A673 (cell line): ENCODE results near the gene WT1.

Source experiments
- EZH2 ChIP-seq: fragments of 200-600 bp; sonication (generic); IDR thresholded peaks from 2 replicates; pipeline ENCODE4 v1.6.1; 2017; ENCODE audit warnings: borderline replicate concordance, low read depth, mild to moderate bottlenecking, mixed read lengths, antibody characterized with exemption, low read length; ENCODE audit not compliant: poor library complexity, severe bottlenecking
- TF ChIP-seq, protein P1 (sequence below): fragments of 300-800, 200-600 bp; sonication (generic); conservative IDR thresholded peaks from 2 replicates; pipeline ENCODE4 v1.5.1; 2017; ENCODE audit warnings: low read depth, mild to moderate bottlenecking, antibody characterized with exemption, low read length, moderate library complexity, mixed read lengths

DNA sequence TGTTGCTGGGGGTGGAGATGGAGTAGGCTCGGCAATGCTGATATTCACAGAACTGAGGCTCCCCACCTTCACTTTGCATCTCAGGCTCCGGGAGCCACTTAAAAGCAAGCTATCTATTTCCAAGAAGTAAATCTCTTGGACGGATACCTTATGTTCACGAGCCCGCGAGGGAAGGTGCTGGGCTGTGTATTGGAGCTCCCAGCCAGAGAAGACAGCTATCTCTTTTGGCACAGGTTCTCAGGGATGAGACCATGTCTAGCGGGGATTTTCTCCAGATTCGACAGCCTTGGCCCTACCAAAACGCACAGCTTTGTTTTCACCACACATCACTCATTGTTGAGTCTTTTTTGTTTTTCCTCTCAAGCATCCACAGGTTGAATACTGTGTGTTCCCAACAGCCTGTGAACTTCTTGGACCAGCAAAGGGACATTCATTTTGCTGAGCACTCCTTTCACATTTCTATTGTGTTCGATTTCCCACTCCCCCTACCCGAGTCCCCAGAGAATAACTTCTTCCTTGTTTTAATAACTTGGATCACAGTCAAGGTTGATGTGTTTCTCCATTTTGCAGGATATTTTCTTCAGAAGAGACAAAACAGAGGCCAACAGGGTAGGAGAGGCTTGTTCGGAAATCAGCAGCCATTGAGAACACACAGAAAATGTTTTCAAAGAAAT lies 23.3 kb downstream of the WT1 start:
- TF ChIP-seq EZH2, result no peak
- TF ChIP-seq, protein P1, sequence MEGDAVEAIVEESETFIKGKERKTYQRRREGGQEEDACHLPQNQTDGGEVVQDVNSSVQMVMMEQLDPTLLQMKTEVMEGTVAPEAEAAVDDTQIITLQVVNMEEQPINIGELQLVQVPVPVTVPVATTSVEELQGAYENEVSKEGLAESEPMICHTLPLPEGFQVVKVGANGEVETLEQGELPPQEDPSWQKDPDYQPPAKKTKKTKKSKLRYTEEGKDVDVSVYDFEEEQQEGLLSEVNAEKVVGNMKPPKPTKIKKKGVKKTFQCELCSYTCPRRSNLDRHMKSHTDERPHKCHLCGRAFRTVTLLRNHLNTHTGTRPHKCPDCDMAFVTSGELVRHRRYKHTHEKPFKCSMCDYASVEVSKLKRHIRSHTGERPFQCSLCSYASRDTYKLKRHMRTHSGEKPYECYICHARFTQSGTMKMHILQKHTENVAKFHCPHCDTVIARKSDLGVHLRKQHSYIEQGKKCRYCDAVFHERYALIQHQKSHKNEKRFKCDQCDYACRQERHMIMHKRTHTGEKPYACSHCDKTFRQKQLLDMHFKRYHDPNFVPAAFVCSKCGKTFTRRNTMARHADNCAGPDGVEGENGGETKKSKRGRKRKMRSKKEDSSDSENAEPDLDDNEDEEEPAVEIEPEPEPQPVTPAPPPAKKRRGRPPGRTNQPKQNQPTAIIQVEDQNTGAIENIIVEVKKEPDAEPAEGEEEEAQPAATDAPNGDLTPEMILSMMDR, result no peak
